ENCODE measurements around the gene DLST.

Gene DLST

GRCh38 chr14:74860899-74861733 lies 20.6 kb upstream of the DLST start:
- peak; percentile 91 for DNase-seq

- no peak for DNase-seq
Observed at GRCh38 chr14:74861734-74862090, 20.0 kb upstream of the DLST start.

- DNase-seq: no peak
Observed at GRCh38 chr14:74863274-74863673, 18.4 kb upstream of the DLST start.

- DNase-seq: no peak
Observed at GRCh38 chr14:74864198-74864597, 17.5 kb upstream of the DLST start.

- no peak for DNase-seq
Observed at GRCh38 chr14:74865156-74865555, 16.6 kb upstream of the DLST start.

GRCh38 chr14:74866708-74867389 lies 14.9 kb upstream of the DLST start:
- DNase-seq: no peak

- peak; percentile 73 for DNase-seq
Observed at GRCh38 chr14:74867673-74868072, 14.0 kb upstream of the DLST start.

GRCh38 chr14:74868739-74869138 lies 13.0 kb upstream of the DLST start:
- no peak for DNase-seq

GRCh38 chr14:74871819-74872218 lies 9.9 kb upstream of the DLST start:
- no peak for DNase-seq

- DNase-seq: no peak
Observed at GRCh38 chr14:74875204-74875603, 6.5 kb upstream of the DLST start.

GRCh38 chr14:74875941-74876913 lies 5.5 kb upstream of the DLST start, which contains the start of gene PROX2:
TSS of gene PROX2 (minus strand) at chr14:74876145. CDS start at chr14:74863834, 12,311 bp downstream.
- DNase-seq: no peak

- DNase-seq: no peak
Observed at GRCh38 chr14:74879427-74880182, 2.1 kb upstream of the DLST start.

GRCh38 chr14:74882103-74882920 lies 596 bp downstream of the DLST start:
- peak; percentile 52 for DNase-seq

GRCh38 chr14:74886001-74886400 lies 4.3 kb downstream of the DLST start:
- no peak for DNase-seq

- DNase-seq: no peak
Observed at GRCh38 chr14:74888164-74889158, 6.7 kb downstream of the DLST start.

GRCh38 chr14:74890262-74890661 lies 8.5 kb downstream of the DLST start:
- no peak for DNase-seq

- DNase-seq: no peak
Observed at GRCh38 chr14:74891870-74892269, 10.2 kb downstream of the DLST start.

GRCh38 chr14:74892745-74893144 lies 11.0 kb downstream of the DLST start:
- no peak for DNase-seq

- no peak for DNase-seq
Observed at GRCh38 chr14:74893614-74894091, 11.9 kb downstream of the DLST start.

- DNase-seq: no peak
Observed at GRCh38 chr14:74896400-74896799, 14.7 kb downstream of the DLST start.
